ENCODE data around the gene SH3BP4.

SH3BP4 gene

GRCh38 chr2:235046589-235046988, 94.8 kb downstream of the SH3BP4 start:
- Histone ChIP-seq H3K4me3 (no peak overlapping the region), H3K36me3 (peaks cover 15 to 37% (median 30%) of the 10 kb centered on the region in 3 donors), H3K27me3 (no peaks in the 10 kb centered on the region), H3K4me1 (peaks cover 0 to 24% (median 17%) of the 10 kb centered on the region in 4 donors), H3K27ac (no peak overlapping the region), H3K9me3 (no peaks in the 10 kb centered on the region)
- intact Hi-C loops (cut with DNase I; ENCODE audit: low total_unique reads): no loop called here
- DNase-seq: peak in 1 of 2 donors; percentile 16
- TF ChIP-seq CTCF (IDR thresholded peaks at IDR 0.05): no peak

- no peaks in the 10 kb centered on the region for H3K9me3 ChIP-seq
- no peak overlapping the region for H3K4me3 ChIP-seq
- peak in 1 of 2 donors; percentile 56 for DNase-seq
- no peak overlapping the region for H3K27ac ChIP-seq
- no peak for TF ChIP-seq CTCF (IDR thresholded peaks at IDR 0.05)
- no peaks in the 10 kb centered on the region for H3K27me3 ChIP-seq
- intact Hi-C loops (cut with DNase I; ENCODE audit: low total_unique reads): no loop called here
- peaks cover 0 to 31% (median 21%) of the 10 kb centered on the region in 4 donors for H3K4me1 ChIP-seq
- H3K36me3 ChIP-seq: peaks cover 7 to 29% (median 23%) of the 10 kb centered on the region in 3 donors
Observed at GRCh38 chr2:235047171-235048160, 95.6 kb downstream of the SH3BP4 start.

GRCh38 chr2:235048549-235048948, 96.7 kb downstream of the SH3BP4 start:
- peaks cover 0 to 31% (median 21%) of the 10 kb centered on the region in 4 donors for H3K4me1 ChIP-seq
- no peak overlapping the region for H3K27ac ChIP-seq
- no peak for TF ChIP-seq CTCF (IDR thresholded peaks at IDR 0.05)
- peaks cover 4 to 32% (median 27%) of the 10 kb centered on the region in 3 donors for H3K36me3 ChIP-seq
- no peak overlapping the region for H3K4me3 ChIP-seq
- H3K9me3 ChIP-seq: no peaks in the 10 kb centered on the region
- DNase-seq: peak in 1 of 2 donors; percentile 51
- intact Hi-C loops (cut with DNase I; ENCODE audit: low total_unique reads): no loop called here
- H3K27me3 ChIP-seq: no peaks in the 10 kb centered on the region

DNA sequence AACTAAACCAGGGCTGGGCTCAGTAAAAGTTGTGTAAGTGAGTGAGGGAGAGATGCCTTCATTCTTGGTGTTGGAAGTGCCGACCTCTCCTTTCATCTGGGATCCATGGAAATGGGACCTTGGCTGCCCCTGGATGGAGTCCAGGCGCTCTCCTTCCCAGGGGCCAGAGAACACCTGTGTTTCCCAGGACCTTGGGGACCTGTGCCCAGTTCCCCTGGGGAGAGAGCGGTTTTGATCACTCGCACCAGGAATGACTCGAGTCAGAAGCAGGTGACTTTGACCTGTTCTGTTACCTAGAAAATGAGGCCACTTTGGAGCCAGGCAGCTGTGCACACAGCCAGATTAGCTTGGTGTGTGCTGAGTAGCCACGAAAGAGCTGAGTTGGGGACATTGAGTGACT, 97.3 kb downstream of the SH3BP4 start:
- peaks cover 0 to 31% (median 21%) of the 10 kb centered on the region in 4 donors for H3K4me1 ChIP-seq
- no peak for TF ChIP-seq CTCF (IDR thresholded peaks at IDR 0.05)
- no peaks in the 10 kb centered on the region for H3K9me3 ChIP-seq
- intact Hi-C loops (cut with DNase I; ENCODE audit: low total_unique reads): no loop called here
- peak overlapping the region in 1 of 2 donors; percentile 29 for H3K27ac ChIP-seq
- no peaks in the 10 kb centered on the region for H3K27me3 ChIP-seq
- peaks cover 9 to 32% (median 32%) of the 10 kb centered on the region in 3 donors for H3K36me3 ChIP-seq
- DNase-seq: peak in 1 of 2 donors; percentile 49
- no peak overlapping the region for H3K4me3 ChIP-seq

- Histone ChIP-seq H3K27ac (no peak overlapping the region), H3K4me3 (no peak overlapping the region), H3K27me3 (no peaks in the 10 kb centered on the region), H3K4me1 (peaks cover 0 to 31% (median 21%) of the 10 kb centered on the region in 4 donors), H3K36me3 (peaks cover 12 to 32% (median 32%) of the 10 kb centered on the region in 3 donors), H3K9me3 (no peaks in the 10 kb centered on the region)
- peak in 1 of 2 donors; percentile 61 for DNase-seq
- intact Hi-C loops (cut with DNase I; ENCODE audit: low total_unique reads): loop anchor here (2.0 to 5.0 kb wide), 2 partner anchors 53 to 97 kb away; partner anchors contain the start of gene SH3BP4
- TF ChIP-seq CTCF (IDR thresholded peaks at IDR 0.05): no peak
Observed at GRCh38 chr2:235049719-235050118, 97.9 kb downstream of the SH3BP4 start.
